ENCODE results near the gene GSG1L.

GSG1L gene

GRCh38 chr16:28027055-28027454 is 36.5 kb downstream of the GSG1L start:
- no peak for TF ChIP-seq CTCF (IDR thresholded peaks at IDR 0.05; ENCODE audit: insufficient read depth, low read depth, low read length, missing control alignments)
- DNase-seq (ENCODE audit: low read depth) = no peak
- H3K4me3 ChIP-seq (ENCODE audit: low read depth, low read length) = no peak overlapping the region

- no peak for TF ChIP-seq CTCF (IDR thresholded peaks at IDR 0.05; ENCODE audit: insufficient read depth, low read depth, low read length, missing control alignments)
- no peak for DNase-seq (ENCODE audit: low read depth)
Observed at GRCh38 chr16:28025631-28026030, 37.9 kb downstream of the GSG1L start.

GRCh38 chr16:28019218-28019617 is 44.3 kb downstream of the GSG1L start:
- H3K4me3 ChIP-seq (ENCODE audit: low read depth, low read length) = no peak overlapping the region
- TF ChIP-seq CTCF (IDR thresholded peaks at IDR 0.05; ENCODE audit: insufficient read depth, low read depth, low read length, missing control alignments) = no peak
- DNase-seq (ENCODE audit: low read depth) = no peak

More at GRCh38 chr16:28025631-28026030, 37.9 kb downstream of the GSG1L start:
- H3K4me3 ChIP-seq (ENCODE audit: low read depth, low read length) = no peak overlapping the region

- TF ChIP-seq CTCF (IDR thresholded peaks at IDR 0.05; ENCODE audit: insufficient read depth, low read depth, low read length, missing control alignments) = no peak
- no peak overlapping the region for H3K4me3 ChIP-seq (ENCODE audit: low read depth, low read length)
- no peak for DNase-seq (ENCODE audit: low read depth)
Observed at GRCh38 chr16:28014851-28015250, 48.7 kb downstream of the GSG1L start.

DNA sequence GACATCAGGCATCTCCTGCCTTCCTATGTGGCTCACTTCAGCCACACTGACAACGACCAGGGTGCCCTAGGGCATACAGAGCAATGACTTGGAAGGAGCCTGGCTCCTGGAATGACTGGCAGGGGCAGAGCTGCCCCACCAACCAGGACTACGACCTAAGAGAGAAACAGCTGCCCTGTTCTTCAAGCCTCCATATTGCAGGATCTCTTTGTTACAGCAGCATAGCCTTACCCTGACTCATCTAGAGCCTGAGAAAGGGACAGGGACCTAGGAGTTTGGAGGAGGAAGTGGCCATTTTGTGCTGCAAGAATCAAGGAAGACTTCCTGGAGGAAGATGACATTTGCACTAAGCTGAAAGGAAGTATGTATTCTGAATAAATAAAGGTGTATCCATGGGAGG is 49.6 kb downstream of the GSG1L start:
- no peak overlapping the region for H3K4me3 ChIP-seq (ENCODE audit: low read depth, low read length)
- DNase-seq (ENCODE audit: low read depth) = no peak
- TF ChIP-seq CTCF (IDR thresholded peaks at IDR 0.05; ENCODE audit: insufficient read depth, low read depth, low read length, missing control alignments) = no peak

GRCh38 chr16:28013392-28013791 is 50.1 kb downstream of the GSG1L start:
- no peak overlapping the region for H3K4me3 ChIP-seq (ENCODE audit: low read depth, low read length)
- DNase-seq (ENCODE audit: low read depth) = no peak
- no peak for TF ChIP-seq CTCF (IDR thresholded peaks at IDR 0.05; ENCODE audit: insufficient read depth, low read depth, low read length, missing control alignments)

- DNase-seq (ENCODE audit: low read depth) = no peak
- TF ChIP-seq CTCF (IDR thresholded peaks at IDR 0.05; ENCODE audit: insufficient read depth, low read depth, low read length, missing control alignments) = no peak
- no peak overlapping the region for H3K4me3 ChIP-seq (ENCODE audit: low read depth, low read length)
Observed at GRCh38 chr16:28011971-28012445, 51.5 kb downstream of the GSG1L start.

All from GM12865 (cell line).